GM04503 (cell line): ENCODE measurements around the gene RETREG2.

Experiments used
- DNase-seq: peaks from one replicate; pipeline ENCODE4 v3.0.0-alpha.2; 2012; ENCODE audit warnings: low read depth

The RETREG2 gene

GRCh38 chr2:219215871-219216534, 37.9 kb downstream of the RETREG2 start:
- no peak for DNase-seq

DNA sequence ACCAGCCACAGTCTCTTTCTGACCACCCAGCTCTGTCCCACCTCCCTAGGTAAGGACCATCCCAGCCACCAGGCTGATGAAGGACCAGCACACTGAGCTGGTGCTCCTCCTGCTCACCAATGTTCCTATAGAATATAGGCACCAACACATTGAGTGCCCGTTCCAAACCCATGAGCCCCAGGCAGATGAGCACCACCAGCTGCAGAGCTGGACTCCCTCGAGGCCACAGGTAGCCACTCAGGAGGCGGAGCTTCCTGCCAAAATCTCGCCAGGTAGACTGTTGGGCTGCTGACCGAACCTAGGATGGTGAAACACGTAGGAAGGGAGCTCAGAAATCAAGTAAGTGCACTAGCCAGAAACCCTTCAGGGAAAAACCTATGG, 38.5 kb downstream of the RETREG2 start:
- DNase-seq = no peak

DNA sequence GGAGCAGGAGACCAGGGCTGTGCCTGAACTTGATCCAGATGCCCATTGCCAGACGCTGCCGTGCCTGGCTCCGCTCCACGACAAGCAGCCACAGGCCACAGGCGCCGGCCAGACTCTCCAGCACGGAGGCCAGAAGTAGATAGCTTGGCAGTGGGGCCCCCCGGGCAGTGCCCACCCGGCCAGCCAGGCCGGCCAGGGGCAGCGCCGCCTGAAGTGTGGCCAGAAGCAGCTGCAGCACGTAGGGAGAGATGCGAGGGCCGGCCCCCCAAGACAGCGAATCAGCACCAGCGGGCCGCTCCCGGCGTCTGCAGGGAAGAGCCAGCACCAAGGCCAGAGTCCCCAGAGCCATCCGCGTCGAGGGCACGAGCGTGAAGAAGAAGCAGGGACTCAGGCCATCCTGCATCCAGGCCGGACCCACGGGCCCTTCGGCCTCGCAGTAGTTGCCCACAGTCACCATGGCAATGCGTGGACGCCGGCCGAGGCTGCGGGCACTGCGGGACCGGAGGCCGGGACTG, 40.2 kb downstream of the RETREG2 start:
- peak; percentile 51 for DNase-seq

- DNase-seq = peak; percentile 55
These were observed 40.9 kb downstream of the RETREG2 start, which contains the start of gene ABCB6 for GRCh38 chr2:219218732-219219701. Gene ABCB6, minus strand, starts transcription at chr2:219218958. Its CDS starts 285 bp downstream, at chr2:219218673.

DNA sequence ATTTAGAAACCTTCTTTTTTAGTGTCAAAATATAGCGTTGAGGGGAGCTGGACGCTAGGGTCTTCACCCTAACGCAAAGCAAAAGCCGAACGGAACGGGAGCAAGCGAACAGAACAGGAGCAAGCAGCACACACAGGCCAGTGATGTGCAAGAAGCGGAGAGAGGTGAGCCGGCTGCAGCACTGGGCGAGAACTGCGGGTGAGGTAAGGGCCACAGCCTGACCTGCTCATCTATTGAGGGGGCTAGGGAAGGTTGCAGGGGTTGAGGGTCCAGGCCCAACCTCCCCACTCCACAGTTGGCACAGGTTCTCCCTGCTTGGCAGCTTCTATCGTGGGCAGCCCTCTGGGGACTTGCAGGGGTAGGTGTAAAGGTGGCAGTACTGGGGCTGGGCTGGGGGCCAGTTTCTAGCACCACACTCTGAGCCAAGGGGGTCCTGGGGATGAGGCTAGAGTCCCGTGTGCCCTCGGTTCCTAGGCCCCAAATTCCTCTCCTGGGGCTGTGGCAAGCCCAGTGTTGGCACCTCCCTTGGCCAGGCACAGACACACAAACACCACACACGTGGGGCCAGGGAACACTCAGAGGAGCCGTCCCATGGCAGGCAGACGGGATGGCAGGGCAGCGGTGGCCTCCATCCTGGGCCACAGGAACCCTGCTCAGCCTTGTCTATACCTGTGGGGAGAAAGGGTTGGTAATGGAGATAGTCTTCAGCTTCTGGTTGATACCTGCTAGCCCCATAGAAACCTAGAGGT, 41.9 kb downstream of the RETREG2 start:
- DNase-seq = no peak

DNA sequence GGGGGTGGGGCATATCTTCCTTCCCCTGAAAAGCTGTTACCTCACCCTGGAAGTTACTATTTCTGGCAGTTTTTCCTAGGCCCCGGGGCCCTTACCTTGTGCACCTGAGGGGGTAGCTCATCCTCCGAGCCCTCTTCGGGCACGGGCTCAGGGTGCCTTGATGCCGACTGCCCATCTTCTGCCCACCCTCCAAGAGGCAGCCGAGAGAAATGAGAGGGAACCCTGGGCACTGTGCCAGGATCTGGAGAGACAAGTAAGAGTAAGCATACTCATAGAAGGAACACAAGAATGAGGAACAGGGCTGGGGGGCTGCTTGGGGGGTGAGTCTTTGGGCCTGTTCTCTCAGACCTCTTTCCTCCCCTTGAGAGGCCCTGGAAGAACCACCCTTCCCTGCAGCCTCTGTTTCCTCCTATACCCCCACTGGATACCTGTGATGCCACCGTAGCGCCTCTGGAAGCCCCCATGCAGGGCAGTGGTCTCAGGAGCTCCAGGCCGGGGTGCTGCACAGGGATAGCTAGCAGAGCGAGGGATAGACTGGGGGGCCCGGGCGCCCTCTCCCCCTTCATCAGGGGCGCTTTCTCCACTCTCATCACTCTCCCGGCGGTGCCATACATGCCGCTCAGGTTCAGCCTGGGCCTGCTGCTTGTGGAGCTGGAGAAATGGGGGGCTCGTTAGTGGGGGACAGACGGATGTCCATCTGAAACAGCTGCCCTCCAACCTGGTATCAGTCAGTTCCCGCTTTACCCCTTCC, 42.8 kb downstream of the RETREG2 start:
- no peak for DNase-seq

- no peak for DNase-seq
These were observed 44.0 kb downstream of the RETREG2 start for GRCh38 chr2:219221957-219222518.

- DNase-seq = no peak
These were observed 45.9 kb downstream of the RETREG2 start for GRCh38 chr2:219223831-219224610.

DNA sequence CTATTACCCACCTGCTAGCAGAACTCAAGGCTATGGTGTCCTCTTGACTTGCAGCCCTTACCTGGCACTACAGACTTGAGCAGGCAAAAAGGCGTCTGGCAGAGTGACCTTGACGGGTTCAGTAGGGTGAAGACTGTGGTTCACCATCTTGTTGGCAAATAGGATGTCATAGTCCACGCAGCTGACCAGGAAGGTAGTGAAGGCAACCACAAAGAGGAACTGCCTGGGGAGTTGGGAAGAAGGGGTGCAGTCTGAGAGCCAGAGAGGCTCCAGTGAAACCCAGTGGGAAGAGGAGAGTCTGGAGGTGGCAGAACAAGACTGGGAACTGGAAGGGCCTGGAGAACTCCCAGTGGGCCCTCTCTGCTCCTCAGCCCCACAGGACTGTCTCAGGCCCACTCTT, 47.3 kb downstream of the RETREG2 start:
- no peak for DNase-seq

GRCh38 chr2:219228041-219228910, 50.2 kb downstream of the RETREG2 start:
- no peak for DNase-seq

DNA sequence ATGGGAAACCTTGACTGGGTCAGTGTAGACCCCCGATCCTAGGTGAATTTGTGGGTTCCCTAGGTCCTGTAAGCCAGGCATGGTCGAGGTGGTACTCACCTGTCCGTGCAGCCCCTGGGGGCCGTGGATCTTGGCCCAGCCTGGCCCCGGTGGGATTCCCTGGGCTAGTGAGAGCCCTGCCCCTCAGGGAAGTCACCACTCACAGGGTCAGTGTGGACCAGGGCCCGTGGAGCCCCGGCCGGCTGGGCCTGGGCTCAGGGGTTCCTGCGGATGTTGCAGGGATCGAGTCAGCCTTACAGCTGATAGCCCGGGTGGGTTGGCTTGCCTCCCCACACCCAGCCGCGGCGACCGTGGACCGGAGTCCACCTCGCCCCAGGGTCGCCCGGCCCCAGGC, 50.8 kb downstream of the RETREG2 start:
- DNase-seq = no peak

DNA sequence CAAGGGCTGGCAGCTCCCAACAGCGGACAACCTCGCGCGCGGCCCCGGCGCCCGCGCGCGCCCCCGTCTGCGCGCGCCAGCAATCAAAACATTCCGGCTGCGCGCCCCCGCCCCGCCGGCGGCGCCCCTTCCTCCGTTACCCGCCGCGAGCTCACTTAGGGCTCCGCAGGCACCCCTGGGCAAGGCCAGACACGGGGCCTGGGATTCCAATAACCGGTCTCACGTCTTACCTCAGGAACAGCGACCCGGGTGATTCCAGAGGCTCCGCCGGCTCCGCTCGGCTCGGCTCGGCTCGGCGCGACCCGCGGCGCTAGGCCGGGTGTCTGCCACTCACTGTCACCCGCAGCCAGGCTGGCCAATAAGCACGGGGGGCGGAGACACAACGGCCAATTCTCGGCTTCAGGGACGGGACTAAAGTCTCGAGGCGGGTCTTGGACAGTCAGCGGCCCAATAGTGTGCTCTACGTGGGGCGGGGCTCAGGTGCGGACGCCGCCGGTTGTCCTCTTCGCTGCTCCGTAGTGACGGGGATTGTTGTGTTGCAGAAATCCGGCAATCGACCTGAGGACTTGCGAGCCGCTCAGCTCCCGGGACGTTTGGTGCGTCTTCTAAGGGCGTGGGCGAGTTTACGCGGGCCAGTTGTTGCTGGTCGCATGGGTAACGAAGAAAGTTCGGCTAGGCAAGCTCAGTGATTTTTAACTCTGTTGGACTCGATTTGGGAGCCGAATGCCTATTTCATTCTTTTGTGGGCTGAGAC, 51.4 kb downstream of the RETREG2 start, which contains the start of the genes ANKZF1 and ATG9A:
Gene ANKZF1, plus strand, starts transcription at position 502 of the 754 bp plus-strand sequence. CDS start 452 bp downstream, outside the sequence.
Gene ATG9A, minus strand, starts transcription at position 332 of the 754 bp plus-strand sequence. CDS start 1,612 bp downstream, outside the sequence.
- DNase-seq = peak; percentile 95

DNA sequence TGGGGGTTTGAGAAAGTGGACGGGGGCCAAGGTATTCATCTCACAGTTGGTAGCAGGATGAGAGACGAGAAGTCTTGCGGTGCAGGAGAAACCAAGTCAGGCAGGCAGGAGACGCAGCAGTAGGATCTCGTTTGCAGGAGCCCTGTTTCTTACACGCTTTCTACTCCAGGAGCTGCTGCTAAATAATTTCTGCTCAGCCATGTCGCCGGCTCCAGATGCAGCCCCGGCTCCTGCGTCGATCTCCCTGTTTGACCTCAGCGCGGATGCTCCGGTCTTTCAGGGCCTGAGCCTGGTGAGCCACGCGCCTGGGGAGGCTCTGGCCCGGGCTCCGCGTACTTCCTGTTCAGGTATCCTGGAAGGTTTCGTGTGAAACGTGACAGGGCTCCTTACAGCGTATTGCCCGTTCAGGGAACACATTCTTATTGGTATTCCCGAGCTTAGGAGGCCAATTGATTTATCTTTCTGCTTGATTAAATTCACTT, 52.0 kb downstream of the RETREG2 start:
- no peak for DNase-seq

GRCh38 chr2:219234331-219234730, 56.3 kb downstream of the RETREG2 start:
- no peak for DNase-seq
